VCaP (cell line): ENCODE results near the gene B4GALNT4.
"Not testable (repeated sequence)": the region's sequence is repeated elsewhere in the genome, so short reads cannot be mapped to it uniquely, and the experiment has no call there.

Experiments
- H3K27ac ChIP-seq: fragments of 450-650 bp; 2 replicates; pipeline ENCODE4 v1.5.1; 2017
- TF ChIP-seq, protein P1 (sequence below): fragments of 450-650 bp; conservative IDR thresholded peaks from 2 replicates; pipeline ENCODE4 v1.5.1; 2017; ENCODE audit warnings: mild to moderate bottlenecking, moderate library complexity

B4GALNT4 gene

DNA sequence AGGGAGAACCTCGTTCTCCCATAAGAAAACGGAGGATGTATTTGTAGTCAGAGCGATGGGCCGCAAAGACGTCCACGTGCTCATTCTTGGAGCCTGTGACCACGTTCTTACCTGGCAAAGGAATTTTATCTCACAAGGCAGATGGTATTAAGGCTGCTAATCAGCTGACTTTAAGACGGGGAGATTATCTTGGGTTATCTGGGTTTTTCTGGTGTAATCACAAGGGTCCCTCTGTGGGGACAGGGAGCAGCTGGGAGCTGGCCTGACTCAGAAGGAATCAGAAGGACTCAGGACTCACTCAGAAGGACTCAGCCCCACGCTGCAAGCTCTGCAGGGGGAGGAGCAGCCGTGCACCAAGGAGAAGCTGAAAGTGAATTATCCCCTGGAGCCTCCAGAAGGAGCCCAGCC is 53.0 kb downstream of the B4GALNT4 start:
- TF ChIP-seq, protein P1, sequence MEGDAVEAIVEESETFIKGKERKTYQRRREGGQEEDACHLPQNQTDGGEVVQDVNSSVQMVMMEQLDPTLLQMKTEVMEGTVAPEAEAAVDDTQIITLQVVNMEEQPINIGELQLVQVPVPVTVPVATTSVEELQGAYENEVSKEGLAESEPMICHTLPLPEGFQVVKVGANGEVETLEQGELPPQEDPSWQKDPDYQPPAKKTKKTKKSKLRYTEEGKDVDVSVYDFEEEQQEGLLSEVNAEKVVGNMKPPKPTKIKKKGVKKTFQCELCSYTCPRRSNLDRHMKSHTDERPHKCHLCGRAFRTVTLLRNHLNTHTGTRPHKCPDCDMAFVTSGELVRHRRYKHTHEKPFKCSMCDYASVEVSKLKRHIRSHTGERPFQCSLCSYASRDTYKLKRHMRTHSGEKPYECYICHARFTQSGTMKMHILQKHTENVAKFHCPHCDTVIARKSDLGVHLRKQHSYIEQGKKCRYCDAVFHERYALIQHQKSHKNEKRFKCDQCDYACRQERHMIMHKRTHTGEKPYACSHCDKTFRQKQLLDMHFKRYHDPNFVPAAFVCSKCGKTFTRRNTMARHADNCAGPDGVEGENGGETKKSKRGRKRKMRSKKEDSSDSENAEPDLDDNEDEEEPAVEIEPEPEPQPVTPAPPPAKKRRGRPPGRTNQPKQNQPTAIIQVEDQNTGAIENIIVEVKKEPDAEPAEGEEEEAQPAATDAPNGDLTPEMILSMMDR, result no peak
- no peak overlapping the region for H3K27ac ChIP-seq

DNA sequence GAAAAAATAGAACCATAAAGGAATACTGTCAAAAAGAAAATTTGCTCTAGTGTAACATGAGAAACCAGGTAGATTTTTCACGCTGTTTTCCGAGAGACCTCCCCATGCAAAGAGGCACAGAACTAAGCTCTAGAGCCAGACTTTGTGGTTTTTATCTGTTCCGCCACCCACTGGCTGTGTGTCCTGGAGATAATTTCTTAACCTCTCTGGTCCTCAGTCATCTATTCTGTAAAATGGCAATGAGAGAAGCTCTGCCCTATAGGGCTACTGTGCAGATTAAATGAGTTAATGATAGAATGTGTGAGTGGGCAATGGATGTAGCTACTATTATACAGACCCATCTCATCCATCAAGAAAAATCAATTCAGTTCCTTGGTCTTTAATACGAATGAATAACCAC is 54.9 kb downstream of the B4GALNT4 start:
- H3K27ac ChIP-seq, result no peak overlapping the region
- TF ChIP-seq, protein P1, result no peak

DNA sequence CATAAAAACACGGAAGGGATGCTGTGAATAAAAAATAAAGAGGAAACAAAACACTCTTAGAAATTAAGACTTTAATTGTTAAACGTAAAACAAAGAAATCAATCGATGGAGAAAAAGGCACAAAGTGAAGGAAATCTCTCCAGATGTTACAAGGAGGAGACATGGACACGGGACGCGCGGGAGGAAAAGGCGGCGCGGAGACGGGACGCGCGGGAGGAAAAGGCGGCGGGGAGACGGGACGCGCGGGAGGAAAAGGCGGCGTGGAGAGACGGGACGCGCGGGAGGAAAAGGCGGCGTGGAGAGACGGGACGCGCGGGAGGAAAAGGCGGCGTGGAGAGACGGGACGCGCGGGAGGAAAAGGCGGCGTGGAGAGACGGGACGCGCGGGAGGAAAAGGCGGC is 55.5 kb downstream of the B4GALNT4 start:
- H3K27ac ChIP-seq, result not testable (repeated sequence)

DNA sequence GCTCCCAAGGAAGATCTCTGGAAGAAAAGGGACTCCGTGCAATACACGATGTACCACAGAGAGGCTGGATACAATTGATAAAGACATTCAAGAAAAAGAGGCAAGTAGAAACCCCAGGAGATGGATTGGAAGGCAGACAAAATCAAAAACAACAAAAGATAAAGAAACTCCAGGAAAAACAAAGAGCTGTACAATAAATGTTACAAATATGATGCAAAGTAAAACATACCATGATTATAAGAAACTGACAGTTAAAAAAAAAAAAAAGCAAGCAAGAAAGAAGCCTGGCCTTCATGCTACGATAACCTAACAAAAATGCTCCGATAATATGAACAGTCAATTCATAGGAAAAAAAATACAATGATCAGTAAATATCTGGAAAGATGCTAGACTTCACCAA is 56.0 kb downstream of the B4GALNT4 start:
- no peak overlapping the region for H3K27ac ChIP-seq
- TF ChIP-seq, protein P1, result no peak

DNA sequence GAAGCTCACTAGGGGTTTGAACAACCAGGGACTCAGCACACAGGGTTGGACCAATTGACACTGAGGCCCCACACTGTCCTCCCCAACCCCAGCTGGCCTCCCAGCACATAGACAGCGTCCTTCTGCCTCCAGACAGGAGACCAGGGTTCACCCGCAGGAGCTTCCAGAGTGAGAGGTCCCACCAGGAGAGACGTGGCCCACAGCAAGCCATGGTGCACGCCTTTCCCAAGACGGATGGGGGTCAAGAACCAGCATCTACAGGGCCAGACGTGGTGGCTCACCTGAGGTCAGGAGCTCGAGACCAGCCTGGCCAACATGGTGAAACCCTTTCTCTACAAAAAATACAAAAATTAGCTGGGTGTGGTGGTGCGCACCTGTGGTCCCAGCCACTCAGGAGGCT is 57.6 kb downstream of the B4GALNT4 start:
- TF ChIP-seq, protein P1, result no peak

DNA sequence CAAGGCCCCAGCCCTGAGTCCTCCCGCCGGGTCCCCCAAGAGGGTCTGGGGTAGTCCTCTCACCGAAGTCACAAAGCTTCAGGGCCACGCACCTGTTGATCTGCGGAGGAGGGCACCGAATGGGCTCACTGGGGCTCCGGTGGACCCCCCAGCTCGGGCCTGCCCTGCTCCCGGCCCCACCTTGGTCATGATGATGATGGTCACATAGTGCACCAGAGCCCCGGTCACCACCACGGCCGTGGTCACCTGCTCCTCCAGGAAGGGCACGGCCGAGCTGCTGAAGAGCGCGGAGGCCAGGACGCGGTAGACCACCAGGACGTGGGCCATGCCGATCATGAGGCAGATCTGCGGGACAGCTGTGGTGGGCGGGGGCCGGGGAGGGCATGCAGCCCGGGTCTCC is 59.0 kb downstream of the B4GALNT4 start:
- TF ChIP-seq, protein P1, result no peak
- no peak overlapping the region for H3K27ac ChIP-seq

More for the DNA sequence above, 57.6 kb downstream of the B4GALNT4 start:
- H3K27ac ChIP-seq, result no peak overlapping the region

DNA sequence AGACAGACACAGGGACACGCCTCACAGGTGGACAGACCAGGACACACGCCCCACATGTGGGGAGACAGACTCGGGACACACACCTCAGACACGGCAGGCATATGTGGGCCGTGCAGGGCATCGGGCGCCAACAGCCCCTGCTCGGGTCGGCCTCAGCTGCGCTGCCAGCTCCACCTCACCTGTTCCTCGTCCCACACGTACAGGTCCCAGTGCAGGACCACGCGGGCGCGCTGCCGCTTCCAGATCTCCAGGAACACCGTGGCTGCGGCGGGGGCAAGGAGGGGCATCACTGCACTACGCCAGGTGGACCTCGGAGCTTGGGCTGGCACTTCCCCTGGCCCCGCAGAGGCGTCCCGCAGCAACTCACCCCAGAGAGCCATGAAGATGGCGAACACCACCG is 60.1 kb downstream of the B4GALNT4 start:
- no peak overlapping the region for H3K27ac ChIP-seq
- TF ChIP-seq, protein P1, result no peak

DNA sequence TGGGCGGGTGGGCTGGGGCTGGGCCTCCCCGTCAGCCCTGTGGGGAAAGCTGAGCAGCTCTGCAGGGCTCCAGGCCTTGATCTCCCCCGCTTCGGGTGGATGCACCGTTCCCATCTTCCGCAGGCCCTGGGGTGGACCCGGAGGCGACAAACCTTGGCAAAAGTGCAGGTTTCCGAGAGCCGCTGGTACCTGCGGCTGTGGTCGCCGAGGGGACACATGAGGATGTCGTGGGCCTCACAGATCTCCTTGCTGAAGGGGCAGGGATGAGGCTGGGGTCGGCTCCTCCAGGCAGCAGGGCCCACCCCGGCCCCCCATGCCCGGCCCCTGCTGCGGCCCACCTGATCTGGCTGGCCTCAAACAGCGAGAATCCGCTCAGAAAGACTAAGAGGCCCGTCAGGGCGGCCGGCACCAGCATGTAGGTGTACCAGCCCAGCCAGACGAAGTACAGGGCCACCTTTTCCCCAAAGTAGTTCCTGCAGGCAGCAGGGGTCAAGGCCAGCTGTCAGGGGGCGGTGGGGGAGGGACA is 60.7 kb downstream of the B4GALNT4 start:
- TF ChIP-seq, protein P1, result no peak
- H3K27ac ChIP-seq, result no peak overlapping the region
